ENCODE results near the gene ARHGEF38.

- TF ChIP-seq CTCF (IDR thresholded peaks at IDR 0.05; ENCODE audit: insufficient read depth, low read length) (no peak), POLR2AphosphoS5 (IDR thresholded peaks at IDR 0.05; ENCODE audit: low read depth) (no peak), REST (IDR thresholded peaks at IDR 0.05; ENCODE audit: insufficient replicate concordance, low read depth) (no peak), SPI1 (IDR thresholded peaks at IDR 0.05; ENCODE audit: borderline replicate concordance, low read depth) (no peak), GABPA (IDR thresholded peaks at IDR 0.05; ENCODE audit: low read depth) (no peak)
Measured at GRCh38 chr4:105543346-105543745, 9.1 kb upstream of the ARHGEF38 start.

All from HL-60 (cell line).